ENCODE measurements around the gene ZNF420.
"Not testable (repeated sequence)": the region's sequence is repeated elsewhere in the genome, so short reads cannot be mapped to it uniquely, and the experiment has no call there.

ZNF420 gene

GRCh38 chr19:37077934-37078716 is at the start of gene ZNF420:
ZNF420 (plus strand) TSS chr19:37078433; CDS start chr19:37089119, 10,686 bp downstream.
- Histone ChIP-seq H3K36me3 (ENCODE audit: control insufficient read depth in 1 of 2, insufficient read depth in 2 of 2, low read length in 2 of 2) (peaks cover 0 to 10% of the 10 kb centered on the region in 2 donors), H3K4me3 (ENCODE audit: low read depth in 1 of 2, low read length in 2 of 2) (peak within 1 kb of the TSS; percentile 88 to 89), H3K9me3 (ENCODE audit: control insufficient read depth in 1 of 2, low read length in 2 of 2) (peaks cover 0 to 10% of the 10 kb centered on the region in 2 donors), H3K27ac (ENCODE audit: low read length) (peak within 1 kb of the TSS; percentile 83), H3K4me1 (ENCODE audit: control insufficient read depth in 1 of 2, insufficient read depth in 2 of 2, low read length in 2 of 2) (peaks cover 13 to 14% of the 10 kb centered on the region in 2 donors), H3K27me3 (ENCODE audit: low read depth, low read length) (no peaks in the 10 kb centered on the region)

GRCh38 chr19:37045140-37045539 is 33.1 kb upstream of the ZNF420 start:
- no peaks in the 10 kb centered on the region for H3K27me3 ChIP-seq (ENCODE audit: low read depth, low read length)
- peaks cover 0 to 40% of the 10 kb centered on the region in 2 donors for H3K9me3 ChIP-seq (ENCODE audit: control insufficient read depth in 1 of 2, low read length in 2 of 2)
- no peak overlapping the region for H3K4me3 ChIP-seq (ENCODE audit: low read depth in 1 of 2, low read length in 2 of 2)
- H3K27ac ChIP-seq (ENCODE audit: low read length): no peak overlapping the region
- no peaks in the 10 kb centered on the region for H3K36me3 ChIP-seq (ENCODE audit: control insufficient read depth in 1 of 2, insufficient read depth in 2 of 2, low read length in 2 of 2)
- no peaks in the 10 kb centered on the region for H3K4me1 ChIP-seq (ENCODE audit: control insufficient read depth in 1 of 2, insufficient read depth in 2 of 2, low read length in 2 of 2)

GRCh38 chr19:37055330-37055729 is 22.9 kb upstream of the ZNF420 start:
- Histone ChIP-seq H3K4me3 (ENCODE audit: low read depth in 1 of 2, low read length in 2 of 2) (peak overlapping the region in 1 of 2 donors; percentile 17), H3K4me1 (ENCODE audit: control insufficient read depth in 1 of 2, insufficient read depth in 2 of 2, low read length in 2 of 2) (no peaks in the 10 kb centered on the region), H3K9me3 (ENCODE audit: control insufficient read depth in 1 of 2, low read length in 2 of 2) (peaks cover 5 to 59% of the 10 kb centered on the region in 2 donors), H3K27ac (ENCODE audit: low read length) (no peak overlapping the region), H3K27me3 (ENCODE audit: low read depth, low read length) (no peaks in the 10 kb centered on the region), H3K36me3 (ENCODE audit: control insufficient read depth in 1 of 2, insufficient read depth in 2 of 2, low read length in 2 of 2) (peaks cover 0 to 6% of the 10 kb centered on the region in 2 donors)

- peaks cover 0 to 6% of the 10 kb centered on the region in 2 donors for H3K36me3 ChIP-seq (ENCODE audit: control insufficient read depth in 1 of 2, insufficient read depth in 2 of 2, low read length in 2 of 2)
- no peaks in the 10 kb centered on the region for H3K4me1 ChIP-seq (ENCODE audit: control insufficient read depth in 1 of 2, insufficient read depth in 2 of 2, low read length in 2 of 2)
- H3K9me3 ChIP-seq (ENCODE audit: control insufficient read depth in 1 of 2, low read length in 2 of 2): peaks cover 5 to 65% of the 10 kb centered on the region in 2 donors
- H3K27ac ChIP-seq (ENCODE audit: low read length): no peak overlapping the region
- H3K27me3 ChIP-seq (ENCODE audit: low read depth, low read length): no peaks in the 10 kb centered on the region
- H3K4me3 ChIP-seq (ENCODE audit: low read depth in 1 of 2, low read length in 2 of 2): peak overlapping the region in 1 of 2 donors; percentile 45
These were observed 21.5 kb upstream of the ZNF420 start for GRCh38 chr19:37056776-37057175.

- Histone ChIP-seq H3K4me1 (ENCODE audit: control insufficient read depth in 1 of 2, insufficient read depth in 2 of 2, low read length in 2 of 2) (no peaks in the 10 kb centered on the region), H3K4me3 (ENCODE audit: low read depth in 1 of 2, low read length in 2 of 2) (peak overlapping the region in 1 of 2 donors; percentile 45), H3K27ac (ENCODE audit: low read length) (no peak overlapping the region), H3K9me3 (ENCODE audit: control insufficient read depth in 1 of 2, low read length in 2 of 2) (peaks cover 11 to 67% of the 10 kb centered on the region in 2 donors), H3K27me3 (ENCODE audit: low read depth, low read length) (no peaks in the 10 kb centered on the region), H3K36me3 (ENCODE audit: control insufficient read depth in 1 of 2, insufficient read depth in 2 of 2, low read length in 2 of 2) (peaks cover 0 to 11% of the 10 kb centered on the region in 2 donors)
These were observed 19.1 kb upstream of the ZNF420 start for GRCh38 chr19:37059142-37059541.

- Histone ChIP-seq H3K4me3 (ENCODE audit: low read depth in 1 of 2, low read length in 2 of 2) (peak overlapping the region in 1 of 2 donors; percentile 23), H3K9me3 (ENCODE audit: control insufficient read depth in 1 of 2, low read length in 2 of 2) (peaks cover 17 to 28% of the 10 kb centered on the region in 2 donors), H3K36me3 (ENCODE audit: control insufficient read depth in 1 of 2, insufficient read depth in 2 of 2, low read length in 2 of 2) (peaks cover 0 to 11% of the 10 kb centered on the region in 2 donors)
- H3K4me1 ChIP-seq (ENCODE audit: control insufficient read depth in 1 of 2, insufficient read depth in 2 of 2, low read length in 2 of 2); H3K27ac ChIP-seq (ENCODE audit: low read length); H3K27me3 ChIP-seq (ENCODE audit: low read depth, low read length): not testable (repeated sequence)
These were observed 13.3 kb upstream of the ZNF420 start for GRCh38 chr19:37064886-37065285.

GRCh38 chr19:37074111-37074510 is 4.1 kb upstream of the ZNF420 start:
- Histone ChIP-seq H3K9me3 (ENCODE audit: control insufficient read depth in 1 of 2, low read length in 2 of 2) (peaks cover 0 to 2% of the 10 kb centered on the region in 2 donors), H3K4me3 (ENCODE audit: low read depth in 1 of 2, low read length in 2 of 2) (no peak overlapping the region), H3K36me3 (ENCODE audit: control insufficient read depth in 1 of 2, insufficient read depth in 2 of 2, low read length in 2 of 2) (no peaks in the 10 kb centered on the region), H3K27ac (ENCODE audit: low read length) (no peak overlapping the region), H3K4me1 (ENCODE audit: control insufficient read depth in 1 of 2, insufficient read depth in 2 of 2, low read length in 2 of 2) (peaks cover 3 to 10% of the 10 kb centered on the region in 2 donors), H3K27me3 (ENCODE audit: low read depth, low read length) (no peaks in the 10 kb centered on the region)

GRCh38 chr19:37074819-37075362 is 3.3 kb upstream of the ZNF420 start:
- H3K36me3 ChIP-seq (ENCODE audit: control insufficient read depth in 1 of 2, insufficient read depth in 2 of 2, low read length in 2 of 2): no peaks in the 10 kb centered on the region
- H3K9me3 ChIP-seq (ENCODE audit: control insufficient read depth in 1 of 2, low read length in 2 of 2): no peaks in the 10 kb centered on the region
- H3K4me1 ChIP-seq (ENCODE audit: control insufficient read depth in 1 of 2, insufficient read depth in 2 of 2, low read length in 2 of 2): peaks cover 11 to 14% of the 10 kb centered on the region in 2 donors
- no peak overlapping the region for H3K4me3 ChIP-seq (ENCODE audit: low read depth in 1 of 2, low read length in 2 of 2)
- no peaks in the 10 kb centered on the region for H3K27me3 ChIP-seq (ENCODE audit: low read depth, low read length)
- no peak overlapping the region for H3K27ac ChIP-seq (ENCODE audit: low read length)

GRCh38 chr19:37076524-37076923 is 1.7 kb upstream of the ZNF420 start:
- peaks cover 13 to 14% of the 10 kb centered on the region in 2 donors for H3K4me1 ChIP-seq (ENCODE audit: control insufficient read depth in 1 of 2, insufficient read depth in 2 of 2, low read length in 2 of 2)
- H3K36me3 ChIP-seq (ENCODE audit: control insufficient read depth in 1 of 2, insufficient read depth in 2 of 2, low read length in 2 of 2); H3K27me3 ChIP-seq (ENCODE audit: low read depth, low read length); H3K9me3 ChIP-seq (ENCODE audit: control insufficient read depth in 1 of 2, low read length in 2 of 2); H3K27ac ChIP-seq (ENCODE audit: low read length); H3K4me3 ChIP-seq (ENCODE audit: low read depth in 1 of 2, low read length in 2 of 2): not testable (repeated sequence)

GRCh38 chr19:37077501-37077933 is 716 bp upstream of the ZNF420 start:
- H3K9me3 ChIP-seq (ENCODE audit: control insufficient read depth in 1 of 2, low read length in 2 of 2): peaks cover 0 to 9% of the 10 kb centered on the region in 2 donors
- H3K27me3 ChIP-seq (ENCODE audit: low read depth, low read length): no peaks in the 10 kb centered on the region
- H3K27ac ChIP-seq (ENCODE audit: low read length): peak overlapping the region; percentile 83
- H3K36me3 ChIP-seq (ENCODE audit: control insufficient read depth in 1 of 2, insufficient read depth in 2 of 2, low read length in 2 of 2): peaks cover 0 to 9% of the 10 kb centered on the region in 2 donors
- H3K4me1 ChIP-seq (ENCODE audit: control insufficient read depth in 1 of 2, insufficient read depth in 2 of 2, low read length in 2 of 2): peaks cover 13 to 14% of the 10 kb centered on the region in 2 donors
- H3K4me3 ChIP-seq (ENCODE audit: low read depth in 1 of 2, low read length in 2 of 2): peak overlapping the region; percentile 88 to 89

GRCh38 chr19:37078717-37079032 is 442 bp downstream of the ZNF420 start:
- Histone ChIP-seq H3K4me3 (ENCODE audit: low read depth in 1 of 2, low read length in 2 of 2) (peak overlapping the region; percentile 88 to 89), H3K9me3 (ENCODE audit: control insufficient read depth in 1 of 2, low read length in 2 of 2) (peaks cover 0 to 14% of the 10 kb centered on the region in 2 donors), H3K36me3 (ENCODE audit: control insufficient read depth in 1 of 2, insufficient read depth in 2 of 2, low read length in 2 of 2) (peaks cover 0 to 13% of the 10 kb centered on the region in 2 donors), H3K27me3 (ENCODE audit: low read depth, low read length) (no peaks in the 10 kb centered on the region), H3K27ac (ENCODE audit: low read length) (peak overlapping the region; percentile 83), H3K4me1 (ENCODE audit: control insufficient read depth in 1 of 2, insufficient read depth in 2 of 2, low read length in 2 of 2) (peaks cover 13 to 14% of the 10 kb centered on the region in 2 donors)

Data from muscle layer of duodenum (tissue), 2 donors.